ENCODE measurements around the gene TTC36.

DNA sequence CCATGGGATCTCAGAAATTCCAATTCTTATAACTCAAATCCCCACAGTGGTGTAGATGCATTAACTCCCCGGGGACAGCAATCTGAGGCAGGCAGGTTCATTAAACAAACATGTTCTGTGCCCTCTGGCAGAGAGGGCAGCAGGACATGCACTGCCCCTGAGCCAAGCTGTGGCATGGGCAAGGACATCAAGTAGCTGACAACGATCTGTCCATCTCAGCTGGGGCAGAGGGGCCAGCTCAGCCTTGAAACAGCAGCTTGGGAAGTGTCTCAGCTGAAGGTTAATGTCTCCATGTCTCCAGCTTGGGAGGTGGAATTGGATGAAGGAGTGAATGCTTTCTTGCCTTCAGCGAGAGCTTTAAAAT is 17.4 kb downstream of the TTC36 start:
- TF ChIP-seq, protein P1, sequence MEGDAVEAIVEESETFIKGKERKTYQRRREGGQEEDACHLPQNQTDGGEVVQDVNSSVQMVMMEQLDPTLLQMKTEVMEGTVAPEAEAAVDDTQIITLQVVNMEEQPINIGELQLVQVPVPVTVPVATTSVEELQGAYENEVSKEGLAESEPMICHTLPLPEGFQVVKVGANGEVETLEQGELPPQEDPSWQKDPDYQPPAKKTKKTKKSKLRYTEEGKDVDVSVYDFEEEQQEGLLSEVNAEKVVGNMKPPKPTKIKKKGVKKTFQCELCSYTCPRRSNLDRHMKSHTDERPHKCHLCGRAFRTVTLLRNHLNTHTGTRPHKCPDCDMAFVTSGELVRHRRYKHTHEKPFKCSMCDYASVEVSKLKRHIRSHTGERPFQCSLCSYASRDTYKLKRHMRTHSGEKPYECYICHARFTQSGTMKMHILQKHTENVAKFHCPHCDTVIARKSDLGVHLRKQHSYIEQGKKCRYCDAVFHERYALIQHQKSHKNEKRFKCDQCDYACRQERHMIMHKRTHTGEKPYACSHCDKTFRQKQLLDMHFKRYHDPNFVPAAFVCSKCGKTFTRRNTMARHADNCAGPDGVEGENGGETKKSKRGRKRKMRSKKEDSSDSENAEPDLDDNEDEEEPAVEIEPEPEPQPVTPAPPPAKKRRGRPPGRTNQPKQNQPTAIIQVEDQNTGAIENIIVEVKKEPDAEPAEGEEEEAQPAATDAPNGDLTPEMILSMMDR (IDR thresholded peaks at IDR 0.05) = no peak
- TF ChIP-seq POLR2A (IDR thresholded peaks at IDR 0.05) = no peak
